ENCODE results near the gene IMP3.
"Not testable (repeated sequence)": the region's sequence is repeated elsewhere in the genome, so short reads cannot be mapped to it uniquely, and the experiment has no call there.

Gene IMP3

GRCh38 chr15:75650908-75651809, 11.1 kb upstream of the IMP3 start:
- DNase-seq (ENCODE audit: low spot score) = no peak

- no peak for DNase-seq (ENCODE audit: low spot score)
These were observed 9.8 kb upstream of the IMP3 start for GRCh38 chr15:75649848-75650247.

GRCh38 chr15:75649045-75649761, 9.2 kb upstream of the IMP3 start:
- DNase-seq (ENCODE audit: low spot score) = no peak

- DNase-seq (ENCODE audit: low spot score) = peak; percentile 72
These were observed 8.4 kb upstream of the IMP3 start for GRCh38 chr15:75648156-75649000.

GRCh38 chr15:75647370-75648155, 7.5 kb upstream of the IMP3 start, which contains the start of gene SNX33:
SNX33 (plus strand) TSS chr15:75647912; CDS start chr15:75649103, 1,191 bp downstream.
- peak; percentile 86 for DNase-seq (ENCODE audit: low spot score)

- DNase-seq (ENCODE audit: low spot score) = no peak
These were observed 6.9 kb upstream of the IMP3 start for GRCh38 chr15:75646944-75647364.

GRCh38 chr15:75646112-75646943, 6.3 kb upstream of the IMP3 start:
- no peak for DNase-seq (ENCODE audit: low spot score)

GRCh38 chr15:75644376-75644775, 4.4 kb upstream of the IMP3 start:
- no peak for DNase-seq (ENCODE audit: low spot score)

- no peak for DNase-seq (ENCODE audit: low spot score)
These were observed 1.6 kb upstream of the IMP3 start for GRCh38 chr15:75641603-75642002.

- DNase-seq (ENCODE audit: low spot score) = no peak
These were observed 1.1 kb upstream of the IMP3 start for GRCh38 chr15:75641179-75641503.

GRCh38 chr15:75640483-75641178, 607 bp upstream of the IMP3 start:
- no peak for DNase-seq (ENCODE audit: low spot score)

GRCh38 chr15:75639191-75639708, 774 bp downstream of the IMP3 start:
- no peak for DNase-seq (ENCODE audit: low spot score)

- DNase-seq (ENCODE audit: low spot score) = no peak
These were observed 2.6 kb downstream of the IMP3 start for GRCh38 chr15:75637245-75638009.

- no peak for DNase-seq (ENCODE audit: low spot score)
These were observed 4.0 kb downstream of the IMP3 start for GRCh38 chr15:75636026-75636425.

GRCh38 chr15:75633922-75634321, 6.1 kb downstream of the IMP3 start:
- not testable (repeated sequence) for DNase-seq (ENCODE audit: low spot score)

GRCh38 chr15:75631935-75632334, 8.1 kb downstream of the IMP3 start:
- DNase-seq (ENCODE audit: low spot score) = no peak

- DNase-seq (ENCODE audit: low spot score) = peak; percentile 94
These were observed 14.3 kb downstream of the IMP3 start, which contains the start of gene SNUPN for GRCh38 chr15:75625542-75626347. SNUPN (minus strand) TSS chr15:75625725; CDS start chr15:75621051, 4,674 bp downstream.

GRCh38 chr15:75622505-75622904, 17.5 kb downstream of the IMP3 start:
- DNase-seq (ENCODE audit: low spot score) = no peak
